Lung (tissue), 12 donors: ENCODE measurements around the gene GATA2. TPM values are rescaled to one million over a fixed set of nuclear protein-coding genes. Genes with fewer than 3 reads are reported as not detected.
A peak's percentile ranks its signal among the peaks of the same experiment; 100 is the strongest.

Experiments
- ATAC-seq: fragments of 200-7000 bp; cut with Tn5 transposase; one replicate; pipeline ENCODE4 v1.9.1; 2020; ENCODE audit warnings: moderate number of reproducible peaks; ENCODE audit not compliant: insufficient read depth, low FRiP score
- DNase-seq, 3 donors: peaks; one replicate each; pipeline ENCODE4 v3.0.0-alpha.2; 2013 to 2017
- H3K27ac ChIP-seq, 2 donors: one replicate each; pipeline ENCODE4 v1.5.1; 2013; ENCODE audit warnings: mild to moderate bottlenecking in 2 of 2, moderate library complexity in 2 of 2, control low read depth in 1 of 2, inconsistent platforms in 1 of 2, low read depth in 1 of 2, low read length in 1 of 2
- H3K27me3 ChIP-seq, 3 donors: one replicate each; pipeline ENCODE4 v1.5.1; 2013; ENCODE audit warnings: low read length in 2 of 3; ENCODE audit not compliant: control insufficient read depth in 3 of 3, insufficient read depth in 3 of 3
- H3K36me3 ChIP-seq, 4 donors: one replicate each; pipeline ENCODE4 v1.5.1; 2013; ENCODE audit warnings: low read length in 4 of 4, mild to moderate bottlenecking in 1 of 4, moderate library complexity in 1 of 4; ENCODE audit not compliant: control insufficient read depth in 4 of 4, insufficient read depth in 4 of 4
- H3K4me1 ChIP-seq, 5 donors: one replicate each; pipeline ENCODE4 v1.5.1; 2013; ENCODE audit warnings: low read length in 5 of 5, mild to moderate bottlenecking in 2 of 5, moderate library complexity in 1 of 5; ENCODE audit not compliant: control insufficient read depth in 5 of 5, insufficient read depth in 5 of 5
- H3K4me3 ChIP-seq: one replicate; pipeline ENCODE4 v1.5.1; 2013; ENCODE audit warnings: mild to moderate bottlenecking, control low read depth, moderate library complexity
- H3K9ac ChIP-seq, 2 donors: one replicate each; pipeline ENCODE4 v1.5.1; 2013; ENCODE audit warnings: low read length in 2 of 2, control low read depth in 1 of 2; ENCODE audit not compliant: insufficient read depth in 1 of 2
- H3K9me3 ChIP-seq, 4 donors: one replicate each; pipeline ENCODE4 v1.5.1; 2013; ENCODE audit warnings: low read length in 3 of 4, mild to moderate bottlenecking in 1 of 4, moderate library complexity in 1 of 4; ENCODE audit not compliant: control insufficient read depth in 4 of 4, insufficient read depth in 3 of 4
- WGBS, 2 donors: extraction: QIAGEN DNeasy Blood & Tissue Kit; methylation state at CpG; one replicate each; pipeline ENCODE4 v1.1.7; 2013; 5-methylcytosine and 5-hydroxymethylcytosine counted together
- polyA plus RNA-seq, 2 donors: library from polyadenylated mRNA; stranded (reverse); fragments of 200-250 nt; gene quantifications; one replicate each; pipeline ENCODE4 v1.2.1, GENCODE V29; 2013
- total RNA-seq, 2 donors: library from RNA; depleted of rRNA in 1 of 2; stranded (reverse); fragments of >200 nt in 1 of 2; gene quantifications; one replicate each; pipeline ENCODE4 v1.2.1, GENCODE V29; 2014 to 2021
- TF ChIP-seq, protein P1 (sequence below): IDR thresholded peaks from 2 replicates; pipeline ENCODE4 v1.5.1; 2012; ENCODE audit warnings: mild to moderate bottlenecking; ENCODE audit errors: control extremely low read depth, extremely low read depth
- donor health status: control.
- donor health status: control.
- donor health status: Bipolar disorder and iron deficiency.
- donor health status: healthy.
- donor health status: DM: yes; HTN: yes; CAD: no.

The GATA2 gene
- total and polyA plus RNA-seq, 4 donors: 9.6 to 37.0 (median 28.7) TPM

DNA sequence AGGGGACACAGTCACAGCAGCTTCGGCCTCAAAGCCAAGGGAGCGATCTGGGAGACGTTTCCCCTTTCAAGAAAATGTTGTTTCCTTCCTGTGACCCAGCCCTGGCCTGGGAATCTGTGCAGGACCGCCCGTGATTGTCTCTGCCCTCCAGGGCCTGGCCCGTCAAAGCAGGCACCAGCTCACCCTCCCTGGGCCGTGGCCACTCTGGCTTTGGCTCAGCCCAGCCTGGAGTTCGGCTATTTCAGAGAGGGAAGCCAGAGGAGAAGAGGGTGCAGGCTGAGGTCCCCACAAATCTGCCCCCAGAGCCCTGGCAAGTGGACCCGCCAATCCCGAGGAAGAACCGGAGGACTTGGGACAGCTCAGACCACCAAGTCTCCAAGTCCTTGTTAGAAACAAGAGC is 12.7 kb downstream of the GATA2 start:
- H3K4me1 ChIP-seq: peaks cover 0 to 5% (median 0%) of the 10 kb centered on the region in 5 donors
- peaks cover 0 to 72% (median 67%) of the 10 kb centered on the region in 3 donors for H3K27me3 ChIP-seq
- no peaks in the 10 kb centered on the region for H3K36me3 ChIP-seq
- peaks cover 0 to 2% (median 0%) of the 10 kb centered on the region in 4 donors for H3K9me3 ChIP-seq
- no peak for ATAC-seq
- TF ChIP-seq, protein P1, sequence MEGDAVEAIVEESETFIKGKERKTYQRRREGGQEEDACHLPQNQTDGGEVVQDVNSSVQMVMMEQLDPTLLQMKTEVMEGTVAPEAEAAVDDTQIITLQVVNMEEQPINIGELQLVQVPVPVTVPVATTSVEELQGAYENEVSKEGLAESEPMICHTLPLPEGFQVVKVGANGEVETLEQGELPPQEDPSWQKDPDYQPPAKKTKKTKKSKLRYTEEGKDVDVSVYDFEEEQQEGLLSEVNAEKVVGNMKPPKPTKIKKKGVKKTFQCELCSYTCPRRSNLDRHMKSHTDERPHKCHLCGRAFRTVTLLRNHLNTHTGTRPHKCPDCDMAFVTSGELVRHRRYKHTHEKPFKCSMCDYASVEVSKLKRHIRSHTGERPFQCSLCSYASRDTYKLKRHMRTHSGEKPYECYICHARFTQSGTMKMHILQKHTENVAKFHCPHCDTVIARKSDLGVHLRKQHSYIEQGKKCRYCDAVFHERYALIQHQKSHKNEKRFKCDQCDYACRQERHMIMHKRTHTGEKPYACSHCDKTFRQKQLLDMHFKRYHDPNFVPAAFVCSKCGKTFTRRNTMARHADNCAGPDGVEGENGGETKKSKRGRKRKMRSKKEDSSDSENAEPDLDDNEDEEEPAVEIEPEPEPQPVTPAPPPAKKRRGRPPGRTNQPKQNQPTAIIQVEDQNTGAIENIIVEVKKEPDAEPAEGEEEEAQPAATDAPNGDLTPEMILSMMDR: no peak
- H3K9ac ChIP-seq: no peak overlapping the region
- peak overlapping the region in 1 of 2 donors; percentile 2 for H3K27ac ChIP-seq
- no peak overlapping the region for H3K4me3 ChIP-seq
- WGBS, 2 donors: 49 to 59% methylated on average over 11 of the region's 11 CpGs
- no peak for DNase-seq

DNA sequence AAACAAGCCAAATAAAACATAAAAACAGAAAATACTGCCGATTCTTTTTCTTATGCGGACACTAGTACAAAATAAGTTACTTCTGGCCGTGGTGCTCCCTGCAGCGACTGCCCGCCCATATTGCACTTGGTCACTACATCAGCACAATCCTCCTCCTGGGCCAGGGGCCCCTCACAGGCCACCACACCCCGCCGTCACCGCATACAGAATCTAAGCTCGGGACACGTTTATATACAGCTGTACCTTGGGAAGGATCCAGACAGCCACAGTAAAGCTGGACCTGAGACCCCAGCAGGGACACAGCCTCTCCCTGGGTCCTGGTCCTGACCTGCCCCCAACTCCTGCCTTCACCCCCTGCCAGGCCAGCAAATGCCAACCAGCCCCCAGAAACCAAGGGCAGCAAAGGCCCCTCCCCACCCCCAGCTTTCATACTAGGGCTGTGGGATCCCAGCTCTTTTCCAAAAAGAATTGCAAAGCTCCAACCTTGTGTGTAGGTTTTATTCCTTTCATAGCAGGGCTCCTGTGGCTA is 13.4 kb downstream of the GATA2 start:
- 78 to 82% methylated on average over 10 of the region's 10 CpGs for WGBS, 2 donors
- DNase-seq (no peak), ATAC-seq (no peak)
- no peak overlapping the region for H3K27ac ChIP-seq
- H3K9ac ChIP-seq: no peak overlapping the region
- H3K4me1 ChIP-seq: peaks cover 0 to 5% (median 0%) of the 10 kb centered on the region in 5 donors
- peaks cover 0 to 2% (median 0%) of the 10 kb centered on the region in 4 donors for H3K9me3 ChIP-seq
- H3K27me3 ChIP-seq: peaks cover 0 to 72% (median 60%) of the 10 kb centered on the region in 3 donors
- no peak overlapping the region for H3K4me3 ChIP-seq
- no peaks in the 10 kb centered on the region for H3K36me3 ChIP-seq
- TF ChIP-seq, protein P1: no peak

DNA sequence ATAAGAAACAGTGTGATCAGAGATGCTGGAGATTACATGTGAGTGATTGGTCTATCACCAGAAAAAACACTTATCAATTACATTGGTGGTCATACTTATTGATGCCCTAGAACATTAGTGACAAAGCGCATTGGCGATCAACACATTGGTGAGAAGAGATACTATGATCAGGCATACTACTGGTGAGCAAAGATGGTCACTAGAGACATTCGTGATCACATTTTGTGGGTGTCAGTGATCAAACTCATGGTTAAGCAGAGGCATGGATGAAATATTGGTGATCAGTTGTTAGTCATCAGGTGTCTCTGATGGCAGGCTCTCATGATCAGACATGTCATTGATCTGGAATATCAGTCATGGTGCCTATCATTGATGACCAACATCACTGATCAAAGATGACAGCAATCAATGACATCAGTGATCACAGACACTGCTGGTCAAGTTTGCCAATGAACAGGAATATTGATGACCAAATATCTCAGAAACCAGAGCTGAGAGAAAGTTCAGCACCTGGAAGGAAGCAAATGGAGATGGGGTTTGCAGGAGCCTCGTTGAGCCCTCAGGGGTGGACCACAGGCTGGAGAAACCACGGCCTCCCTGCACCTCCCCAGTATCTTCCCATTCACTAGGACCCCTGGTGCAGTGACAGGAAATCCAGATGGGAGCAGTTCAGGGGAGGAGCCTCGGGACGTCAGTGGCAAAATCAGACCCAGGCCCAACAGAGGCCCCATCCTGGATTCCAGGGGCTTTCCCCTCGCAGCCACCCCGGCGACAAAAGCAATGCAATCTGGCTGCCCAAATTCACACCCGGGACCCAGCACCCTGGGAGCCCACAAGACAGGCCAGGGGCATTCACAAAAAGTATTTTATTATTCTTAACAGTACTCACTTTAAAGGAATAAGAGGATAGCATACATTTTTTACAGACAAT is 14.2 kb downstream of the GATA2 start:
- Histone ChIP-seq H3K9me3 (peaks cover 0 to 2% (median 0%) of the 10 kb centered on the region in 4 donors), H3K27ac (no peak overlapping the region), H3K9ac (no peak overlapping the region), H3K4me3 (no peak overlapping the region), H3K36me3 (no peaks in the 10 kb centered on the region), H3K27me3 (peaks cover 0 to 72% (median 59%) of the 10 kb centered on the region in 3 donors), H3K4me1 (peaks cover 0 to 5% (median 0%) of the 10 kb centered on the region in 5 donors)
- DNase-seq (no peak), ATAC-seq (no peak)
- TF ChIP-seq, protein P1: no peak
- WGBS, 2 donors: 68 to 77% methylated on average over 11 of the region's 11 CpGs
